Glutamatergic neuron (in vitro differentiated cells): Measurements from ENCODE around the gene NOXA1. TPM values are rescaled to one million over a fixed set of nuclear protein-coding genes. Genes with fewer than 3 reads are reported as not detected.
"Not testable (repeated sequence)": the region's sequence is repeated elsewhere in the genome, so short reads cannot be mapped to it uniquely, and the experiment has no call there.

ENCODE experiments used
- DNase-seq: peaks from one replicate; pipeline ENCODE4 v3.0.0; 2022
- H3K27ac Mint-ChIP-seq: one replicate; pipeline ENCODE4 v1.8.0; 2020; ENCODE audit warnings: mild to moderate bottlenecking, mixed read lengths, inconsistent platforms; ENCODE audit not compliant: unreplicated experiment
- H3K27me3 Mint-ChIP-seq: one replicate; pipeline ENCODE4 v1.8.0; 2020; ENCODE audit warnings: mild to moderate bottlenecking, moderate library complexity, mixed read lengths, inconsistent platforms; ENCODE audit not compliant: unreplicated experiment
- H3K36me3 Mint-ChIP-seq: one replicate; pipeline ENCODE4 v1.8.0; 2020; ENCODE audit warnings: mild to moderate bottlenecking, mixed read lengths, inconsistent platforms; ENCODE audit not compliant: unreplicated experiment
- H3K4me1 Mint-ChIP-seq: one replicate; pipeline ENCODE4 v1.8.0; 2020; ENCODE audit warnings: mild to moderate bottlenecking, low read depth, mixed read lengths, inconsistent platforms; ENCODE audit not compliant: unreplicated experiment
- H3K4me3 Mint-ChIP-seq: one replicate; pipeline ENCODE4 v1.8.0; 2020; ENCODE audit warnings: mild to moderate bottlenecking, mixed read lengths, inconsistent platforms; ENCODE audit not compliant: unreplicated experiment
- H3K9me3 Mint-ChIP-seq: one replicate; pipeline ENCODE4 v1.8.0; 2020; ENCODE audit warnings: mild to moderate bottlenecking, moderate library complexity, mixed read lengths, inconsistent platforms; ENCODE audit not compliant: unreplicated experiment
- CTCF ChIP-seq: fragments of 200-600 bp; sonication (generic); IDR thresholded peaks from one replicate; pipeline ENCODE4 v1.5.0; 2021; ENCODE audit not compliant: partially characterized antibody, unreplicated experiment
- total RNA-seq: library from RNA; stranded (reverse); fragmentation: NEBNext Ultra II Directional; extraction: Animal tissue kit (Norgen Biotek cat#: 25700); gene quantifications from one replicate; pipeline ENCODE4 v1.2.1, GENCODE V29; 2021; ENCODE audit not compliant: unreplicated experiment

Gene NOXA1
- total RNA-seq, 1 donor from 2014 or later, result 2.6 TPM

- peaks cover 8% of the 10 kb centered on the region for H3K9me3 Mint-ChIP-seq
- peaks cover 6% of the 10 kb centered on the region for H3K4me1 Mint-ChIP-seq
- peaks cover 5% of the 10 kb centered on the region for H3K36me3 Mint-ChIP-seq
- no peak for DNase-seq
- H3K4me3 Mint-ChIP-seq, result no peak overlapping the region
- peaks cover 7% of the 10 kb centered on the region for H3K27me3 Mint-ChIP-seq
- H3K27ac Mint-ChIP-seq, result no peak overlapping the region
- no peak for TF ChIP-seq CTCF
These were observed 46.8 kb upstream of the NOXA1 start for GRCh38 chr9:137376386-137376785.

DNA sequence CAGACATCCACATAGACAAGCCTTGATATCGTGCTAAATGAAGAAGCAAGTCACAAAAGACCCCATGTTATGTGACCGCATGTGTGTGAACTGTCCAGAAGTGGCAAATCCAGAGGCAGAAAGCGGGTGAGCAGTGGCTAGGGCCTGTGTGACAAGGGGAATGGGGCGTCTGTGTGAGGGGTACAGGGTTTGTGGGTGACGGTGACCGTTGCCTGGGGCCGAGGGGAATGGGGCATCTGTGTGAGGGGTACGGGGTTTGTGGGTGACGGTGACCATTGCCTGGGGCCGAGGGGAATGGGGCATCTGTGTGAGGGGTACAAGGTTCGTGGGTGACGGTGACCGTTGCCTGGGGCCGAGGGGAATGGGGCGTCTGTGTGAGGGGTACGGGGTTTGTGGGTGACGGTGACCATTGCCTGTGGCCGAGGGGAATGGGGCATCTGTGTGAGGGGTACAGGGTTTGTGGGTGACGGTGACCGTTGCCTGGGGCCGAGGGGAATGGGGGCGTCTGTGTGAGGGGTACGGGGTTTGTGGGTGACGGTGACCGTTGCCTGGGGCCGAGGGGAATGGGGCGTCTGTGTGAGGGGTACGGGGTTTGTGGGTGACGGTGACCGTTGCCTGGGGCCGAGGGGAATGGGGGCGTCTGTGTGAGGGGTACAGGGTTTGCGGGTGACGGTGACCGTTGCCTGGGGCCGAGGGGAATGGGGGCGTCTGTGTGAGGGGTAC lies 44.3 kb upstream of the NOXA1 start:
- peaks cover 11% of the 10 kb centered on the region for H3K9me3 Mint-ChIP-seq
- H3K4me3 Mint-ChIP-seq, H3K4me1 Mint-ChIP-seq, H3K27ac Mint-ChIP-seq, H3K27me3 Mint-ChIP-seq, DNase-seq, H3K36me3 Mint-ChIP-seq: not testable (repeated sequence)

DNA sequence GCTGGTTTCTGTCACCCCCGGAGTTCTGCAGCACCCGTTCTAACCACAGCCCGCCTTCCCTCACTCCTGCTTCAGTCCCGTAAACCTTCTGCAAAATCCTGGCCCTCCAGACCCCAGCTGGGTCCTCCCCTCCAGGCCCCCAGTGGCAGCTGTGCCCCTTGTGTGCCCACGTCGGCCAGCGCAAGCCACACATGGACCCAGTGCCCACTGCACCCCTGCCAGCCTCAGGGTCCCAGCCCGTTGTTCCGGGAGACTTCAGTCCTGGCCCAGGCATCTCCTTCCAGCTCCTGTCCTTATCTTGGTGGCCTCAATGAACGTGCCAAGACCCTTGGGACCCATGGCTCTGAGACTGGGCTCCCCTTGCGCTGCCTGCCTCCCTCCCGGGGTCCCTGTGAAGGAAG lies 43.4 kb upstream of the NOXA1 start:
- no peak overlapping the region for H3K4me3 Mint-ChIP-seq
- H3K4me1 Mint-ChIP-seq, result peaks cover 2% of the 10 kb centered on the region
- H3K27me3 Mint-ChIP-seq, result peaks cover 5% of the 10 kb centered on the region
- H3K36me3 Mint-ChIP-seq, result peaks cover 5% of the 10 kb centered on the region
- H3K27ac Mint-ChIP-seq, result no peak overlapping the region
- no peak for TF ChIP-seq CTCF
- H3K9me3 Mint-ChIP-seq, result peaks cover 11% of the 10 kb centered on the region
- DNase-seq, result no peak

GRCh38 chr9:137380171-137380570 lies 43.0 kb upstream of the NOXA1 start:
- TF ChIP-seq CTCF, result no peak
- H3K36me3 Mint-ChIP-seq, result peaks cover 5% of the 10 kb centered on the region
- no peak for DNase-seq
- H3K27me3 Mint-ChIP-seq, result peaks cover 5% of the 10 kb centered on the region
- no peak overlapping the region for H3K4me3 Mint-ChIP-seq
- H3K4me1 Mint-ChIP-seq, result peaks cover 2% of the 10 kb centered on the region
- H3K9me3 Mint-ChIP-seq, result peaks cover 11% of the 10 kb centered on the region
- no peak overlapping the region for H3K27ac Mint-ChIP-seq

DNA sequence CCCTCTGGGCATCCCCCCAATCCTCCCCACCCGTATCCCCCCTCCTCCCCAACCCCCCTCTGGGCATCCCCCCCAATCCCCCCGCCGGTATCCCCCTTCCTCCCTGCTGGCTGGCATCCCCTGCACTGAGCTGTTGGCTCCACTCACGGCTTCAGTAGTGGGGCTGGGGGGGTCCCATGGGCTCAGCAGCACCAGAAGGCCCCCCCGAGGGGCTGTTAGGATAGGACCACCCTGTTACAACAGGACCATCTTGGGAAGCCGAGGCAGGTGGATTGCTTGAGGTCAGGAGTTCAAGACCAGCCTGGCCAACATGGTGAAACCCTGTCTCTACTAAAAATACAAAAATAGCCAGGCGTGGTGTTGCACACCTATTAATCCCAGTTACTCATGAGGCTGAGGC lies 42.6 kb upstream of the NOXA1 start:
- no peak overlapping the region for H3K27ac Mint-ChIP-seq
- H3K36me3 Mint-ChIP-seq, result peaks cover 5% of the 10 kb centered on the region
- TF ChIP-seq CTCF, result no peak
- DNase-seq, result no peak
- H3K4me1 Mint-ChIP-seq, result peaks cover 2% of the 10 kb centered on the region
- H3K27me3 Mint-ChIP-seq, result peaks cover 5% of the 10 kb centered on the region
- H3K4me3 Mint-ChIP-seq, result no peak overlapping the region
- H3K9me3 Mint-ChIP-seq, result peaks cover 11% of the 10 kb centered on the region
